ENCODE measurements around the gene CXCR4. TPM values are rescaled to one million over a fixed set of nuclear protein-coding genes. Genes with fewer than 3 reads are reported as not detected.

Gene CXCR4
- total and polyA plus RNA-seq, 2 experiments from 2014 or later, result 2.1 TPM

GRCh38 chr2:136108463-136108862 lies 9.5 kb downstream of the CXCR4 start:
- Mint-ChIP-seq H3K4me3 (no peak overlapping the region), H3K36me3 (ENCODE audit: low read depth) (no peaks in the 10 kb centered on the region), H3K27me3 (ENCODE audit: insufficient read depth, low read depth, poor library complexity) (peaks cover 2% of the 10 kb centered on the region), H3K4me1 (peaks cover 6% of the 10 kb centered on the region), H3K27ac (no peak overlapping the region), H3K9me3 (no peaks in the 10 kb centered on the region)
- no peaks in the 10 kb centered on the region for H3K36me3 ChIP-seq (ENCODE audit: insufficient read depth)
- TF ChIP-seq EZH2 (IDR thresholded peaks at IDR 0.05; ENCODE audit: low read depth, unreplicated experiment), result no peak
- no peak for TF ChIP-seq REST (IDR thresholded peaks at IDR 0.05; ENCODE audit: unreplicated experiment)
- TF ChIP-seq ZNF331 (CRISPR knock-in tag; IDR thresholded peaks at IDR 0.05; ENCODE audit: low read depth), result no peak
- TF ChIP-seq CREB1 (CRISPR knock-in tag; IDR thresholded peaks at IDR 0.05; ENCODE audit: low read depth), result no peak
- TF ChIP-seq ZNF114 (CRISPR knock-in tag; IDR thresholded peaks at IDR 0.05), result no peak
- no peak for TF ChIP-seq POLR2AphosphoS5 (IDR thresholded peaks at IDR 0.05; ENCODE audit: low read depth)
- TF ChIP-seq ZNF462 (CRISPR knock-in tag; IDR thresholded peaks at IDR 0.05), result no peak
- TF ChIP-seq JUNB (IDR thresholded peaks at IDR 0.05; ENCODE audit: unreplicated experiment), result no peak
- TF ChIP-seq ETS1 (IDR thresholded peaks at IDR 0.05), result no peak
- TF ChIP-seq STAT1 (IDR thresholded peaks at IDR 0.05; ENCODE audit: unreplicated experiment), result no peak
- no peak for TF ChIP-seq CTCF (conservative IDR thresholded peaks at IDR 0.05; ENCODE audit: low read depth in 2 of 2)
- TF ChIP-seq NANOG (IDR thresholded peaks at IDR 0.05; ENCODE audit: borderline replicate concordance), result no peak
- TF ChIP-seq EZH2phosphoT487 (IDR thresholded peaks at IDR 0.05; ENCODE audit: unreplicated experiment), result no peak
- DNase-seq (ENCODE audit: low spot score) (no peak), ATAC-seq (no peak)
- H3K4me1 ChIP-seq (ENCODE audit: insufficient read depth), result no peaks in the 10 kb centered on the region; the same call in none of the 2 replicates
- no peak overlapping the region for H2AFZ ChIP-seq
- no peak overlapping the region for H3K4me2 ChIP-seq
- no peaks in the 10 kb centered on the region for H3K27me3 ChIP-seq (ENCODE audit: insufficient read depth)
- no peaks in the 10 kb centered on the region for H3K79me2 ChIP-seq (replicated peaks; ENCODE audit: insufficient read depth)
- no peak overlapping the region for H3K4me3 ChIP-seq
- peaks cover 5% of the 10 kb centered on the region; the same call in 1 of the 2 replicates for H3K9me2 ChIP-seq (ENCODE audit: insufficient read depth)
- H3F3A ChIP-seq (replicated peaks; ENCODE audit: low read depth), result no peaks in the 10 kb centered on the region
- no peaks in the 10 kb centered on the region for H4K20me1 ChIP-seq (replicated peaks; ENCODE audit: insufficient read depth)
- no peak overlapping the region for H3K27ac ChIP-seq (ENCODE audit: low read depth)
